OCI-LY3 (cell line): ENCODE results near the gene NUP88.
"Not testable (repeated sequence)": the region's sequence is repeated elsewhere in the genome, so short reads cannot be mapped to it uniquely, and the experiment has no call there.

Experiments
- H2AFZ ChIP-seq: fragments of 200-600, 300-600 bp; shearing (Covaris generic); 2 replicates; pipeline ENCODE4 v1.6.0; 2014; ENCODE audit warnings: antibody characterized with exemption, low read depth, low read length
- H3K27ac ChIP-seq: fragments of 200-600, 300-600 bp; sonication (generic); 2 replicates; pipeline ENCODE4 v1.5.1; 2014; ENCODE audit warnings: mild to moderate bottlenecking, low read length, moderate library complexity, mixed read lengths
- H3K27me3 ChIP-seq: fragments of 200-600, 300-600 bp; sonication (generic); 2 replicates; pipeline ENCODE4 v1.6.1; 2014; ENCODE audit warnings: low read depth, low read length, mixed read lengths
- H3K36me3 ChIP-seq: fragments of 200-600, 300-600 bp; sonication (generic); replicated peaks from 2 replicates; pipeline ENCODE3; 2014; ENCODE audit warnings: low read depth, low read length, mixed read lengths
- H3K4me1 ChIP-seq: fragments of 300-600, 200-600 bp; sonication (generic); 2 replicates; pipeline ENCODE4 v1.6.1; 2014; ENCODE audit warnings: low read length, mixed read lengths
- H3K4me2 ChIP-seq: fragments of 200-600, 300-600 bp; sonication (generic); 2 replicates; pipeline ENCODE4 v1.6.1; 2014; ENCODE audit warnings: low read length, mixed read lengths
- H3K4me3 ChIP-seq: fragments of 300-600, 200-600 bp; sonication (generic); 2 replicates; pipeline ENCODE4 v1.5.1; 2014; ENCODE audit warnings: antibody characterized with exemption, mild to moderate bottlenecking, low read length, moderate library complexity
- H3K79me2 ChIP-seq: fragments of 300-600, 200-600 bp; shearing (Covaris generic); 2 replicates; pipeline ENCODE4 v1.6.1; 2014; ENCODE audit warnings: mild to moderate bottlenecking, low read length, mixed read lengths
- H3K9ac ChIP-seq: fragments of 300-600, 200-600 bp; shearing (Covaris generic); 2 replicates; pipeline ENCODE4 v1.6.0; 2014; ENCODE audit warnings: mild to moderate bottlenecking, low read length, moderate library complexity
- H3K9me3 ChIP-seq: fragments of 200-600, 300-600 bp; shearing (Covaris generic); 2 replicates; pipeline ENCODE4 v1.6.1; 2014; ENCODE audit warnings: low read length, mixed read lengths; ENCODE audit not compliant: insufficient read depth
- H4K20me1 ChIP-seq: fragments of 200-600, 300-600 bp; sonication (generic); 2 replicates; pipeline ENCODE4 v1.6.1; 2016; ENCODE audit warnings: low read length, mixed read lengths; ENCODE audit not compliant: insufficient read depth
- CTCF ChIP-seq: fragments of 200-600, 300-600 bp; sonication (generic); IDR thresholded peaks from 2 replicates; pipeline ENCODE4 v1.5.1; 2014; ENCODE audit warnings: antibody characterized with exemption, low read length, low read depth
- EZH2phosphoT487 ChIP-seq: fragments of 200-600 bp; shearing (Covaris generic); IDR thresholded peaks from 2 replicates; pipeline ENCODE4 v1.6.1; 2018; ENCODE audit warnings: antibody characterized with exemption, mixed run types, low read depth

Gene NUP88

GRCh38 chr17:5434984-5435383 is 15.5 kb upstream of the NUP88 start:
- no peak overlapping the region for H3K27ac ChIP-seq
- no peak overlapping the region for H3K4me3 ChIP-seq
- no peak overlapping the region for H3K4me2 ChIP-seq
- H3K9me3 ChIP-seq, result no peaks in the 10 kb centered on the region
- H3K79me2 ChIP-seq, result peaks cover 52% of the 10 kb centered on the region
- H3K4me1 ChIP-seq, result peaks cover 12% of the 10 kb centered on the region
- no peaks in the 10 kb centered on the region for H4K20me1 ChIP-seq
- H2AFZ ChIP-seq, result no peak overlapping the region
- H3K36me3 ChIP-seq, result peaks cover 41% of the 10 kb centered on the region
- no peaks in the 10 kb centered on the region for H3K27me3 ChIP-seq
- TF ChIP-seq CTCF (no peak), EZH2phosphoT487 (no peak)
- H3K9ac ChIP-seq, result no peak overlapping the region

- no peak overlapping the region for H3K4me2 ChIP-seq
- H3K4me3 ChIP-seq, result no peak overlapping the region
- H4K20me1 ChIP-seq, result no peaks in the 10 kb centered on the region
- H2AFZ ChIP-seq, result no peak overlapping the region
- no peak overlapping the region for H3K9ac ChIP-seq
- H3K27ac ChIP-seq, result no peak overlapping the region
- peaks cover 25% of the 10 kb centered on the region for H3K79me2 ChIP-seq
- no peaks in the 10 kb centered on the region for H3K4me1 ChIP-seq
- H3K9me3 ChIP-seq, result no peaks in the 10 kb centered on the region
- peaks cover 46% of the 10 kb centered on the region for H3K36me3 ChIP-seq
- no peaks in the 10 kb centered on the region for H3K27me3 ChIP-seq
- TF ChIP-seq CTCF (no peak), EZH2phosphoT487 (no peak)
These were observed 12.6 kb upstream of the NUP88 start for GRCh38 chr17:5431949-5432556.

GRCh38 chr17:5431234-5431633 is 11.8 kb upstream of the NUP88 start:
- H3K9ac ChIP-seq, H4K20me1 ChIP-seq: not testable (repeated sequence)
- peaks cover 17% of the 10 kb centered on the region for H3K79me2 ChIP-seq

GRCh38 chr17:5430413-5430999 is 11.0 kb upstream of the NUP88 start:
- no peaks in the 10 kb centered on the region for H3K4me1 ChIP-seq
- H2AFZ ChIP-seq, result no peak overlapping the region
- no peaks in the 10 kb centered on the region for H3K9me3 ChIP-seq
- H3K79me2 ChIP-seq, result peaks cover 12% of the 10 kb centered on the region
- no peaks in the 10 kb centered on the region for H4K20me1 ChIP-seq
- H3K36me3 ChIP-seq, result peaks cover 45% of the 10 kb centered on the region
- H3K27ac ChIP-seq, result no peak overlapping the region
- H3K27me3 ChIP-seq, result no peaks in the 10 kb centered on the region
- no peak for TF ChIP-seq CTCF
- TF ChIP-seq EZH2phosphoT487, result no peak
- no peak overlapping the region for H3K4me2 ChIP-seq
- no peak overlapping the region for H3K4me3 ChIP-seq
- H3K9ac ChIP-seq, result no peak overlapping the region

More at GRCh38 chr17:5431234-5431633, 11.8 kb upstream of the NUP88 start:
- peaks cover 42% of the 10 kb centered on the region for H3K36me3 ChIP-seq
- H3K9me3 ChIP-seq, H3K4me3 ChIP-seq, H2AFZ ChIP-seq, H3K27ac ChIP-seq, H3K4me1 ChIP-seq, H3K4me2 ChIP-seq, H3K27me3 ChIP-seq: not testable (repeated sequence)
